ENCODE measurements around the gene ZNF486.
"Not testable (repeated sequence)": the region's sequence is repeated elsewhere in the genome, so short reads cannot be mapped to it uniquely, and the experiment has no call there.

ZNF486 gene

DNA sequence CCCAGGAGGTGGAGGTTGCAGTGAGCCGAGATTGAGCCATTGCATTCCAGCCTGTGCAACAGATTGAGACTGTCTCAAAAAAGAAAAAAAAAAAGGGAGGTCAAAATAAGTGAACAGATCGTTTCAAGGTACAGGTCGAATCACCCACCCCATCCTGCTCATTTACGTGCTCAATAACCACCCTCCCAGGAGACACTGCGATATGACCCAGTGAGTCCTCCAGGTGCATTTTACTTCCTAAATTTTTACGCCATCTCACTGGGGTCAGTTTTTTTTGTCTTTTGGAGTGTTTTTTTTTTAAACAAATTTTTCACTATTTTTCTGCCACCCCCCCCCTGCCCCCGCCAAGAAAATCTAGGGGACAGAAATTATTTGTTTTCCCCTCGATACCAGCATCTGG is 68.1 kb downstream of the ZNF486 start:
- DNase-seq, result no peak

DNA sequence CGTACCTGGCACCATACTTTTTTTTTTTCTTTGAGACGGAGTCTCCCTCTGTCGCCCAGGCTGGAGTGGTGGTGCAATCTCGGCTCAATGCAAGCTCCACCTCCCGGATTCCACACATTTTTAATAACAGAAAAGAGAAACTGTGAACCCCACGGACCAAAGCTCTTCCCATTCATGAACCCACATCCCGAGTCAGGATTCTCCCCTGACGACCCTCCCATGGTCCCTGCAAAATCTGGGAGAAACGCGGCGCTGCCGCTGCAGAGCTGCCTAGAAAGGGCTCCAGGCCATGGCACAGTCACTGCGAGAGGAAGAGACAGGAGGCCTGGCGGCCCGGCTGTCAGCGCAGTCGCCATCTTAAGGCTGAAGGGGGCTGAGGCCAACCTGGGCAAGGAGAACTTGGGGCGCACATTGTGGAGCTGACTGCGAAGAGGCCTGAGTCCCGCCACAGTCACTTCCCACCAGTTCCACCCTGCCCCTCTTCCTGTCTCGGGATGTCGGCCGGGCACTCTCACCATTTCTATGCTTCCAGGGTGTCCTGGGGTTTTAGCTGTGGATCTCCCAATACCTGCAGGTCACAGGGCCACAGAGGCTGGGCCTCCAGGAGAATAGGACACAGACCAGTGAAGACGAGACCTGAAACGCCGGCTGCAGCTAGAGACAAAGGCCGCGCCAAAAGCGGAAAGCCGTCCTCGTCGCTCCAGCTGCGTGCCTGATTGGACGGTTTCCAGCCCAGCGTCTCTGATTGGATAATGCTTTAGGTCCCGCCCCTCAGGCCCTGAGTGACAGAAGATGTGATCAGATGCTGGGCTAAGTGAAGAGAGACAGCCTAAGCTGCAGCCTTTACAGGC is 71.0 kb downstream of the ZNF486 start:
- DNase-seq, result peak; percentile 78

DNA sequence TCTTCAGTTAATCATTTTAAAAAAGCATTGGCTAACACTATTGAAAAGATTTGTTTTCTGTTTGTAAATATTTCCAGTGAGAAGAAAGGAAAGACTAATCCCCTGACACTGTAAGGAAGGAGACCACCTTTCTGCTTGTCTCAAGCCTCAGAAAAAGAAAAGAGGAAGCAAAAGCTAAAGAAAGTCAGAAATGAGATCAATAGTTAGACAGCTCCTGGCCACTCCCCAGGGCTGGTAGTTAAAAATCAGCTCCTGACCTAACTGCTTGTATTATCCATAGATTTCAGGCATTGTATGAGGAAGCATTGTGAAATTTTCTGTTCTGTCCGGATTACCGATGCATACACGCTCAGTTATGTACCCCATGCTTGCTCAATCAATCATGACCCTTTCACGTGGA is 76.6 kb downstream of the ZNF486 start:
- DNase-seq, result no peak

DNA sequence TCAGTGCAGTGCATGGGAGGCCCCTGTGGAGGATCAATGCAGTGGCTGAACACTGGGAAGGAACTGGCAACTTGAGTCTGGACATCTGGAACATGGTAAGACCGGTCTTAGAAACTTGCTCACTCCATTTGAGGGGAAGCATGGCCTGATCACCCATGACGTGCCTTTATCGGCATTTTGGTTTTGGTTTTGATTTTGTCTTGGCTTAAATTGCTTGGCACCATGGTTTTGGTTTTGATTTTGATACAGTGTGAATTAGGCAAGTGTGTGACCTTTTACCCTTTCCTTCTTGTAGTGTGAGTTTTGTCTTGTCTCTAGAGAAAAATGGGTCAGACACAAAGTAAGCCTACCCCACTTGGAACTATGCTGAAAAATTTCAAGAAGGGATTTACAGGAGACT is 77.3 kb downstream of the ZNF486 start:
- no peak for DNase-seq

DNA sequence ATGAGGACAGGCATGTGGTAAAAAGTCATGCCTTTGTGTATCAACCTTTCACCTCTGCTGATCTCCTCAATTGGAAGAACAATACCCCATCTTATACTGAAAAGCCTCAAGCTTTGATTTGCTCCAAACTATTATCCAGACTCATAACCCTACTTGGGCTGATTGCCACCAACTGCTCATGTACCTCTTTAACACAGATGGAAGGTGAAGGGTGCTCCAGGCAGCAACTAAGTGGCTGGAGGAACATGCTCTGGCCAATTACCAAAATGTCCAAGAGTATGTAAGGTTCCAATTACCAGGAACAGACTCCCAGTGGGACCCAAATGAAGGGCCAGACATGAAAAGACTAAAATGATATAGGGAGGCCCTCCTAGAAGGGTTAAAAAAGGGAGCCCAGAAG is 78.3 kb downstream of the ZNF486 start:
- DNase-seq, result no peak

DNA sequence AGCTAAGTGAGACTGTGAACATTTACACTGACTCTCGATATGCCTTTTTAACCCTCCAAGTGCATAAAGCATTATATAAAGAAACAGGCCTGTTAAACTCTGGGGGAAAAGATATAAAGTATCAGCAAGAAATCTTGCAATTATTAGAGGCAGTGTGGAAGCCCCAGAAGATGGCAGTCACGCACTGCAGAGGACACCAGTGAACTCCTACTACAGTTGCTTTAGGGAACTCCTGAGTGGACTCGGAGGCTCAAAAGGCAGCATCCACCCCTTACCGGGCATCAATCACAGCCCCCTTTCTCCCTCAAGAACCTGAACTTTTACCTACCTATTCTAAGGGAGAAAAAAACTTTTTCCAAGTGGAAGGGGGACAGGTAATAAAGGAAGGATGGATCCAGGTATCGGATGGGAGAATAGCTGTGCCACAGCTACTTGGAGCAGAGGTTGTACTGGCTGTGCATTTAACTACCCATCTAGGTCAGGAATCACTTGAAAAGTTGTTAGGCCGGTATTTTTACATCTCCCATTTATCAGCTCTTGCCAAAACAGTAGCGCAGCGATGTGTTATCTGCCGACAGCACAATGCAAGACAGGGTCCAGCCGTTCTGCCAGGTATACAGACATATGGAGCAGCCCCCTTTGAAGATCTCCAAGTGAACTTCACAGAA is 80.1 kb downstream of the ZNF486 start:
- no peak for DNase-seq

DNA sequence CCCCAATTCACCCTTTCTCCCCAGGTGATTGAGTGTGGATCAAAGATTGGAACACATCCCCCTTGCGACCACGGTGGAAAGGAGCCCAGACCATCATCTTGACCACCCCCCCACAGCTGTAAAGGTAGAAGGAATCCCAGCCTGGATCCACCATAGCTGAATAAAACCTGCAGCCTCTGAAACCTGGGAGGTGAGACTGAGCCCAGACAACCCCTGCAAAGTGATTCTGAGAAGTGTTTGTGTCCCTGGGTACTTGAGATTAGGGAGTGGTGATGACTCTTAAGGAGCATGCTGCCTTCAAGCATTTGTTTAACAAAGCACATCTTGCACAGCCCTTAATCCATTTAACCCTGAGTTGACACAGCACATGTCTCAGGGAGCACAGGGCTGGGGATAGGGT is 81.2 kb downstream of the ZNF486 start:
- not testable (repeated sequence) for DNase-seq
